D721Med (cell line): ENCODE results near the gene KRT27.
"Not testable (repeated sequence)": the region's sequence is repeated elsewhere in the genome, so short reads cannot be mapped to it uniquely, and the experiment has no call there.

Experiments
- DNase-seq: peaks from one replicate; pipeline ENCODE4 v3.0.0; 2011; ENCODE audit warnings: low spot score; ENCODE audit not compliant: insufficient read length
- FAIRE-seq: peaks from 2 replicates; lab custom pipeline; 2011; peaks lifted over from hg19 to GRCh38; lab: Jason Lieb, UNC
- TF ChIP-seq, protein P1 (sequence below): IDR thresholded peaks from 2 replicates; pipeline ENCODE4 v1.5.1; 2012; ENCODE audit warnings: mild to moderate bottlenecking, control low read depth; ENCODE audit not compliant: insufficient read depth; ENCODE audit errors: missing control alignments

KRT27 gene

DNA sequence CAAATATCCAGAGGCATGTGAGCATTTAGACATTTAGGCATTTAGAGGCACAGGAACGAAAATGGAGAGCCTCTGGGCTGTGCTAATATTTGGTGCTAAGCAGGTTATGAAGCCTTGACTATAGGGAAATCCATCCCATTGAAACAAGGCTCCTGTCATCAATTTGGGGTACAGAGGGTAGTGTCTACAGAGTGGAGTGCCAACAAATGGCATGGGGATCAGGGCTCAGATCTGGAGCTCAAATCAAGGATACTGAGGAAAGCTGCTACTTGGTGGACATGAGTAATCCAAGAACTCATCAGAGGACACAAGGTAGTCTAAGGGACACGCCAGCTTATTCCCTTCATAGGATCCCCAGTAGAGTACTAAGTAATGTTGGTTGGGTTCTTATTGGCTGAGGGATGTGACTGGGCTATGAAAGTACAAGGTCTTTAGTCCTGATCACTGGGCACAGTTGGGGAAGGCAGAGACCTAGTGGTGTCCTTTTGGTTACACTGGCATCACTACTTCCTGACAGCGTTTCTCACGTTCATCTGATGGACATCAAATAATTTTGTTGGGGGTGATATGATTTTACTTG is 34.8 kb upstream of the KRT27 start:
- DNase-seq (no peak), FAIRE-seq (no peak)
- TF ChIP-seq, protein P1, sequence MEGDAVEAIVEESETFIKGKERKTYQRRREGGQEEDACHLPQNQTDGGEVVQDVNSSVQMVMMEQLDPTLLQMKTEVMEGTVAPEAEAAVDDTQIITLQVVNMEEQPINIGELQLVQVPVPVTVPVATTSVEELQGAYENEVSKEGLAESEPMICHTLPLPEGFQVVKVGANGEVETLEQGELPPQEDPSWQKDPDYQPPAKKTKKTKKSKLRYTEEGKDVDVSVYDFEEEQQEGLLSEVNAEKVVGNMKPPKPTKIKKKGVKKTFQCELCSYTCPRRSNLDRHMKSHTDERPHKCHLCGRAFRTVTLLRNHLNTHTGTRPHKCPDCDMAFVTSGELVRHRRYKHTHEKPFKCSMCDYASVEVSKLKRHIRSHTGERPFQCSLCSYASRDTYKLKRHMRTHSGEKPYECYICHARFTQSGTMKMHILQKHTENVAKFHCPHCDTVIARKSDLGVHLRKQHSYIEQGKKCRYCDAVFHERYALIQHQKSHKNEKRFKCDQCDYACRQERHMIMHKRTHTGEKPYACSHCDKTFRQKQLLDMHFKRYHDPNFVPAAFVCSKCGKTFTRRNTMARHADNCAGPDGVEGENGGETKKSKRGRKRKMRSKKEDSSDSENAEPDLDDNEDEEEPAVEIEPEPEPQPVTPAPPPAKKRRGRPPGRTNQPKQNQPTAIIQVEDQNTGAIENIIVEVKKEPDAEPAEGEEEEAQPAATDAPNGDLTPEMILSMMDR = no peak

DNA sequence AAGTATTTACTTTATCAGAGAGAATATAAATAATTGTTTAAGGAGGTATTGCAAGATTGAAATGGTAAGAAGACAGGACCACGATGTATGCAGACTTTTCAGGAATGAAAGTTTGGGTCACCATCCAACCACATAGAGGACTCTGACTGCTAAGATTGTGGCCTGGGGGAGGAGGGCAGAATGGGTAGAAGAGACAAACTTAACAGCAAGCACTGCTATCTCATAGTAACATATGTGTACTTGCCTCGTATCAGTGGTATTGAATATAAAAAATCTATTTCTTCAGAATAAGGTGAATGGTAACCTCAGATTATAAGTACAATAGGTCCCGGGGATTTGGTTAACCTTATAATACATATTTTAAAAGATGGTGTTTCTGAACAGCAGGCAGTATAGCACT is 34.2 kb upstream of the KRT27 start:
- no peak for DNase-seq
- TF ChIP-seq, protein P1 = no peak
- no peak for FAIRE-seq

DNA sequence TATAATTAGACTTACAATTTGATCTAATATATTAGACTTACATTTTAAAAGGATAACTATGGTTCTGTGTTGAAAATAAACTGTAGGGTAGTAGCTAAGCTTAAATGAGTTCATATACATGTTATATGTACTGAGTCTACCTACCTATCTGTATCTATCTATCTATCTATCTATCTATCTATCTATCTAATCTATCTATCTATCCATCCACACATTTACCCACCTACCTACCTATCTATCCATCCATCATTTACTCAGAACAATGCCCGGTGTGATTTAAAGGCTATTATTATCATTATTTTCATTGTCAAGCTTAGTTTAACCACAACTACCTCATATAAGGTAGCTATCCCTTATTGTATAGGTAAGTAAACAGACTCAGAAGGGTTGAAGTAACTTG is 33.0 kb upstream of the KRT27 start:
- FAIRE-seq (no peak), DNase-seq (no peak)
- TF ChIP-seq, protein P1 = no peak

DNA sequence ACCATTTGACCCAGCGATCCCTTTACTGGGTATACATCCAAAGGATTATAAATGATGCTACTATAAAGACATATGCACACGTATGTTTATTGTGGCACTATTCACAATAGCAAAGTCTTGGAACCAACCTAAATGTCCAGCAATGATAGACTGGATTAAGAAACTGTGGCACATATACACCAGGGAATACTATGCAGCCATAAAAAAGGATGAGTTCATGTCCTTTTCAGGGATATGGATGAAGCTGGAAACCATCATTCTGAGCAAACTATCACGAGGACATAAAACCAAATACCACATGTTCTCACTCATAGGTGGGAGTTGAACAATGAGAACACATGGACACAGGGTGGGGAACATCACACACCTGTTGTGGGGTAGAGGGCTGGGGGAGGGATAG is 32.3 kb upstream of the KRT27 start:
- DNase-seq, FAIRE-seq: not testable (repeated sequence)

DNA sequence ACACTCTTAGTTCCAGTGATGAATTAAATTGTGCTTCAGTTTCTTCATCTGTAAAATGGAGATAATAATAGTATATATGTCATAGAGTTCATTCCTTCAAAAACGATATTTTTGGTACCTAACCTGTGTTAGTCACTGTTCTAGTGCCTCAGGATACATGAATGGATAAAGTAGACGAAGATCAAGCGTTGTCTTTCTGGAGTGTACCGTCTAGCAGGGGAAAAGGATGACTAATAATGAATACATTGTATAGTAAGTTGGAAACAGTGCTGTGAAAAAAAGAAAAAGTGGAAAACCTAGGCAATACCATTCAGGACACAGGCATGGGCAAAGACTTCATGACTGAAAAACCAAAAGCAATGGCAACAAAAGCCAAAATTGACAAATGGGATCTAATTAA is 31.5 kb upstream of the KRT27 start:
- TF ChIP-seq, protein P1 = no peak
- no peak for DNase-seq
- no peak for FAIRE-seq

DNA sequence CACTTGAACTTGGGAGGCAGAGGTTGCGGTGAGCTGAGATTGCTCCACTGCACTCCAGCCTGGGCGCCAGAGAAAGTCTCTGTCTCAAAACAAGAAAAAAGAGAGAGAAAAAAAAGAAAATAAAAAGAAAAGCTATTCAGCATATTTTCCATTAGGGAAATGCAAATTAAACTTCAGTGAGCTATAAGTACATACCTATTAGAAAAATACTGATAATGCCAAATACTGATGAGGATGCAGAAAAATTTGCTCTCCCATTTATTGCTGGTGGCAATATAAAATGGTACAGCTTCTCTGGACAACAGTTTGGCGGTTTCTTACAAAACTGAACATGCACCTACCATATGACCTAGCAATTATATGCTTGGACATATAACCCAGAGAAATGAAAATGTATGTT is 30.3 kb upstream of the KRT27 start:
- no peak for DNase-seq
- no peak for FAIRE-seq
- TF ChIP-seq, protein P1 = no peak

DNA sequence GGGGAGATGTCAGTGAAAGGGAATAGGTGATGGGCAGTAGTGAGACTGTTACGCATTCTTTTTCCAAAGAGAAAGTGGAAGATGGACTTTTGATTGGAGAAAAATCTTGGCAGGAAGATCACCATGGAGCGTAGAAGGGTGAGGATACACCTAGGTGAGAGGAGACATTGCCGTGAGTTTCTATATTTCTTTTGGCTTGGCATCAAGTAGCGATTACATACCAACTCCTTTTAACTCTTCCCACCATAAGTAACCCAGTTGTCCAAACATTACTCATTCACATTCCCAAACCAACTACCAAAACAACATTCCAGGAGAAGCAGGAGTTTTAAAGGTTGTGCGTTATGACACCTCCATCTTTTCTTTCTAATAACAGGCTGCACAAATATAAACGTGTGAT is 28.1 kb upstream of the KRT27 start:
- DNase-seq = no peak
- no peak for FAIRE-seq

More for the DNA sequence above, 28.1 kb upstream of the KRT27 start:
- TF ChIP-seq, protein P1 = no peak
